ENCODE results near the gene TMCO4. TPM values are rescaled to one million over a fixed set of nuclear protein-coding genes. Genes with fewer than 3 reads are reported as not detected.

Gene TMCO4
- total RNA-seq, 1 experiment from 2014 or later: 7.2 TPM

DNA sequence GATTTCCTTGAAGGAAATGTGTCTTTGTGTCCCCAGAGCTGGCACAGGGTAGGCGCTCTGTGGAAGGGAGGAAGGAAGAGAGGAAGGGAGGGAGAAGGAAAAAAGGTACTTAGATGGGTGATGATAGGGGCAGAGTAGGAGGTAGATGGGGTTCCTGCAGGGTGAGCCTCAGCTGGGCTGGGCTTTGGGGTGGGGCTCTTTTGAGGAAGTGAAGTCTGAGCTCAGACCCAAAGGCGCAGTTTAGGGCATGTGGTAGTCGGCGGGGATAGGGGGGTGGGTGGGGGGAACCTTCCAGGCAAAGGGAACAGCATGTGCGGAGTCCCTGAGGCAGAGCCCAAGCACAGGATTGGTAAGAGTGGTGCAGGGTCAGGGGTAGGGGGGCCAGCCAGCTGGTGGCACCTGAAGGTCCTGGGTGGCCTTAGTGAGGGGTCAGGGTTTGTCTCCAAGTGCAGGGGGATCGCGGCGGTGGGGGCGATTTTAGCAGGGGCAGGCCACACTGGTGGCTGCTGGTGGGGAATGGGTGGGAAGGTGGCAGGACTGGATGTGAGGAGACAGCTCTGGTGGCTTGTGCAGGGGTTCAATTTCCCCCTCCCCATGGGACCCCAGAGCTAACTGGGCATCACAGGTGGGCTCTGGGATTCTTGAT is 143.5 kb downstream of the TMCO4 start (continued):
- TF ChIP-seq EMX1 (CRISPR knock-in tag; IDR thresholded peaks at IDR 0.05): no peak
- TF ChIP-seq, protein P1, sequence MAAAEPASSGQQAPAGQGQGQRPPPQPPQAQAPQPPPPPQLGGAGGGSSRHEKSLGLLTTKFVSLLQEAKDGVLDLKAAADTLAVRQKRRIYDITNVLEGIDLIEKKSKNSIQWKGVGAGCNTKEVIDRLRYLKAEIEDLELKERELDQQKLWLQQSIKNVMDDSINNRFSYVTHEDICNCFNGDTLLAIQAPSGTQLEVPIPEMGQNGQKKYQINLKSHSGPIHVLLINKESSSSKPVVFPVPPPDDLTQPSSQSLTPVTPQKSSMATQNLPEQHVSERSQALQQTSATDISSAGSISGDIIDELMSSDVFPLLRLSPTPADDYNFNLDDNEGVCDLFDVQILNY (CRISPR knock-in tag; IDR thresholded peaks at IDR 0.05): no peak
- TF ChIP-seq, protein P2, sequence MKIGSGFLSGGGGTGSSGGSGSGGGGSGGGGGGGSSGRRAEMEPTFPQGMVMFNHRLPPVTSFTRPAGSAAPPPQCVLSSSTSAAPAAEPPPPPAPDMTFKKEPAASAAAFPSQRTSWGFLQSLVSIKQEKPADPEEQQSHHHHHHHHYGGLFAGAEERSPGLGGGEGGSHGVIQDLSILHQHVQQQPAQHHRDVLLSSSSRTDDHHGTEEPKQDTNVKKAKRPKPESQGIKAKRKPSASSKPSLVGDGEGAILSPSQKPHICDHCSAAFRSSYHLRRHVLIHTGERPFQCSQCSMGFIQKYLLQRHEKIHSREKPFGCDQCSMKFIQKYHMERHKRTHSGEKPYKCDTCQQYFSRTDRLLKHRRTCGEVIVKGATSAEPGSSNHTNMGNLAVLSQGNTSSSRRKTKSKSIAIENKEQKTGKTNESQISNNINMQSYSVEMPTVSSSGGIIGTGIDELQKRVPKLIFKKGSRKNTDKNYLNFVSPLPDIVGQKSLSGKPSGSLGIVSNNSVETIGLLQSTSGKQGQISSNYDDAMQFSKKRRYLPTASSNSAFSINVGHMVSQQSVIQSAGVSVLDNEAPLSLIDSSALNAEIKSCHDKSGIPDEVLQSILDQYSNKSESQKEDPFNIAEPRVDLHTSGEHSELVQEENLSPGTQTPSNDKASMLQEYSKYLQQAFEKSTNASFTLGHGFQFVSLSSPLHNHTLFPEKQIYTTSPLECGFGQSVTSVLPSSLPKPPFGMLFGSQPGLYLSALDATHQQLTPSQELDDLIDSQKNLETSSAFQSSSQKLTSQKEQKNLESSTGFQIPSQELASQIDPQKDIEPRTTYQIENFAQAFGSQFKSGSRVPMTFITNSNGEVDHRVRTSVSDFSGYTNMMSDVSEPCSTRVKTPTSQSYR (CRISPR knock-in tag; IDR thresholded peaks at IDR 0.05): no peak
- TF ChIP-seq, protein P3, sequence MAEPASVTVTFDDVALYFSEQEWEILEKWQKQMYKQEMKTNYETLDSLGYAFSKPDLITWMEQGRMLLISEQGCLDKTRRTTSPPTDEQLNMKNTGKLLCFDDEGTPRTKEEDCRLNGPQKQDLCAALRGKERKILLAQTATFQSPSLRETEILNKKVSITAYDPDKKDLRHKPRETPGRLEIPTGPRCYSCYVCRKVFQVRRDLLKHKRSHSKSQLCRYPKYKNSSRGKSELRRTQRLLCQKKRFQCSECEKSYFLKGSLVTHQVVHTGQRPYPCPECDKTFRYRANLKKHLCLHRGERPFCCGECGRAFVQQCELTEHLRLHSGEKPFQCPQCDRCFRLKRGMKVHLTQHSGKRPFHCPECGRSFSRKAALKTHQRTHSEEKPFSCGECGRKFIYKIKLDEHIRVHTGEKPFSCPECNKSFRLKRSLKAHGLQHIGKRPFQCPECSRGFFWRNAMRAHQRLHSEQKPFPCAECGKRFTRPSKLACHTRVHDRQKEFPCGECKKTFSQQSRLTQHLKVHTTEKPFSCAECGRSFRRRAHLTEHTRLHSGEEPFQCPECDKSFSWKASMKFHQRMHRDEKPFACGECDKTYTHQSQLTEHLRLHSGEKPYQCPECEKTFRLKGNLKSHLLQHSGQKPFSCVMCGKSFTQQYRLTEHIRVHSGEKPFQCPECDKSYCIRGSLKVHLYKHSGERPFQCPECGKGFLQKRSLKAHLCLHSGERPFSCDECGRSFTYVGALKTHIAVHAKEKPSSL (CRISPR knock-in tag; conservative IDR thresholded peaks at IDR 0.05): no peak

DNA sequence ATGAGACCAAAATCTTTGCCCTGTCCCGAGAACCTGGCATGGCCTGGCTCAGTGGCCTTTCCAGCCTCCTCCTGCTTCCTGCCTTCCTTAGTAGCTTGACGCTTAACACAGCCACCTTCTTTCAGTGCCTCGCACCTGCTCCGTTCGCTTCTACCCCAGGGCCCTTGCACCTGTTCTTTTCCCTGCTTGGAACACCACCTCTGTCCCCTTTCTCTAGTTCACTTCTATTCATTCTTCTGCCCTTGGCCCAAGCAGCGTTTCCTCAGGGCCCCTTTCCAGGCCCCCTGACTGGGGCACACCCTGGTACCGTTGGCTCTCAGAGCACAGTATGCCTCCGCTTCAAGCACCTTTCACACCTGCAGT is 144.0 kb downstream of the TMCO4 start:
- Mint-ChIP-seq H3K27ac (no peak overlapping the region), H3K4me1 (peaks cover 21% of the 10 kb centered on the region), H3K4me3 (no peak overlapping the region), H3K27me3 (ENCODE audit: low read depth) (peaks cover 2% of the 10 kb centered on the region), H3K36me3 (no peaks in the 10 kb centered on the region), H3K9me3 (no peaks in the 10 kb centered on the region)
- no peak for ATAC-seq
- ChIA-PET POLR2A (no interaction called here), CTCF (interaction anchor here (0.6 kb wide), 1 partner anchor 24 kb away, joined by 3 read pairs; no protein-coding TSS in a partner anchor)
- DNase-seq (ENCODE audit: low spot score): no peak
- TF ChIP-seq JUN (CRISPR knock-in tag; IDR thresholded peaks at IDR 0.05) (no peak), GRHL2 (CRISPR knock-in tag; IDR thresholded peaks at IDR 0.05; ENCODE audit: insufficient replicate concordance, severe bottlenecking) (no peak), ZNF423 (CRISPR knock-in tag; IDR thresholded peaks at IDR 0.05) (no peak)
- TF ChIP-seq, protein P4, sequence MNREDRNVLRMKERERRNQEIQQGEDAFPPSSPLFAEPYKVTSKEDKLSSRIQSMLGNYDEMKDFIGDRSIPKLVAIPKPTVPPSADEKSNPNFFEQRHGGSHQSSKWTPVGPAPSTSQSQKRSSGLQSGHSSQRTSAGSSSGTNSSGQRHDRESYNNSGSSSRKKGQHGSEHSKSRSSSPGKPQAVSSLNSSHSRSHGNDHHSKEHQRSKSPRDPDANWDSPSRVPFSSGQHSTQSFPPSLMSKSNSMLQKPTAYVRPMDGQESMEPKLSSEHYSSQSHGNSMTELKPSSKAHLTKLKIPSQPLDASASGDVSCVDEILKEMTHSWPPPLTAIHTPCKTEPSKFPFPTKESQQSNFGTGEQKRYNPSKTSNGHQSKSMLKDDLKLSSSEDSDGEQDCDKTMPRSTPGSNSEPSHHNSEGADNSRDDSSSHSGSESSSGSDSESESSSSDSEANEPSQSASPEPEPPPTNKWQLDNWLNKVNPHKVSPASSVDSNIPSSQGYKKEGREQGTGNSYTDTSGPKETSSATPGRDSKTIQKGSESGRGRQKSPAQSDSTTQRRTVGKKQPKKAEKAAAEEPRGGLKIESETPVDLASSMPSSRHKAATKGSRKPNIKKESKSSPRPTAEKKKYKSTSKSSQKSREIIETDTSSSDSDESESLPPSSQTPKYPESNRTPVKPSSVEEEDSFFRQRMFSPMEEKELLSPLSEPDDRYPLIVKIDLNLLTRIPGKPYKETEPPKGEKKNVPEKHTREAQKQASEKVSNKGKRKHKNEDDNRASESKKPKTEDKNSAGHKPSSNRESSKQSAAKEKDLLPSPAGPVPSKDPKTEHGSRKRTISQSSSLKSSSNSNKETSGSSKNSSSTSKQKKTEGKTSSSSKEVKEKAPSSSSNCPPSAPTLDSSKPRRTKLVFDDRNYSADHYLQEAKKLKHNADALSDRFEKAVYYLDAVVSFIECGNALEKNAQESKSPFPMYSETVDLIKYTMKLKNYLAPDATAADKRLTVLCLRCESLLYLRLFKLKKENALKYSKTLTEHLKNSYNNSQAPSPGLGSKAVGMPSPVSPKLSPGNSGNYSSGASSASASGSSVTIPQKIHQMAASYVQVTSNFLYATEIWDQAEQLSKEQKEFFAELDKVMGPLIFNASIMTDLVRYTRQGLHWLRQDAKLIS (CRISPR knock-in tag; IDR thresholded peaks at IDR 0.05; ENCODE audit: borderline replicate concordance): no peak
- TF ChIP-seq, protein P5, sequence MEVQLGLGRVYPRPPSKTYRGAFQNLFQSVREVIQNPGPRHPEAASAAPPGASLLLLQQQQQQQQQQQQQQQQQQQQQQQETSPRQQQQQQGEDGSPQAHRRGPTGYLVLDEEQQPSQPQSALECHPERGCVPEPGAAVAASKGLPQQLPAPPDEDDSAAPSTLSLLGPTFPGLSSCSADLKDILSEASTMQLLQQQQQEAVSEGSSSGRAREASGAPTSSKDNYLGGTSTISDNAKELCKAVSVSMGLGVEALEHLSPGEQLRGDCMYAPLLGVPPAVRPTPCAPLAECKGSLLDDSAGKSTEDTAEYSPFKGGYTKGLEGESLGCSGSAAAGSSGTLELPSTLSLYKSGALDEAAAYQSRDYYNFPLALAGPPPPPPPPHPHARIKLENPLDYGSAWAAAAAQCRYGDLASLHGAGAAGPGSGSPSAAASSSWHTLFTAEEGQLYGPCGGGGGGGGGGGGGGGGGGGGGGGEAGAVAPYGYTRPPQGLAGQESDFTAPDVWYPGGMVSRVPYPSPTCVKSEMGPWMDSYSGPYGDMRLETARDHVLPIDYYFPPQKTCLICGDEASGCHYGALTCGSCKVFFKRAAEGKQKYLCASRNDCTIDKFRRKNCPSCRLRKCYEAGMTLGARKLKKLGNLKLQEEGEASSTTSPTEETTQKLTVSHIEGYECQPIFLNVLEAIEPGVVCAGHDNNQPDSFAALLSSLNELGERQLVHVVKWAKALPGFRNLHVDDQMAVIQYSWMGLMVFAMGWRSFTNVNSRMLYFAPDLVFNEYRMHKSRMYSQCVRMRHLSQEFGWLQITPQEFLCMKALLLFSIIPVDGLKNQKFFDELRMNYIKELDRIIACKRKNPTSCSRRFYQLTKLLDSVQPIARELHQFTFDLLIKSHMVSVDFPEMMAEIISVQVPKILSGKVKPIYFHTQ (CRISPR knock-in tag; IDR thresholded peaks at IDR 0.05): no peak
- TF ChIP-seq, protein P6, sequence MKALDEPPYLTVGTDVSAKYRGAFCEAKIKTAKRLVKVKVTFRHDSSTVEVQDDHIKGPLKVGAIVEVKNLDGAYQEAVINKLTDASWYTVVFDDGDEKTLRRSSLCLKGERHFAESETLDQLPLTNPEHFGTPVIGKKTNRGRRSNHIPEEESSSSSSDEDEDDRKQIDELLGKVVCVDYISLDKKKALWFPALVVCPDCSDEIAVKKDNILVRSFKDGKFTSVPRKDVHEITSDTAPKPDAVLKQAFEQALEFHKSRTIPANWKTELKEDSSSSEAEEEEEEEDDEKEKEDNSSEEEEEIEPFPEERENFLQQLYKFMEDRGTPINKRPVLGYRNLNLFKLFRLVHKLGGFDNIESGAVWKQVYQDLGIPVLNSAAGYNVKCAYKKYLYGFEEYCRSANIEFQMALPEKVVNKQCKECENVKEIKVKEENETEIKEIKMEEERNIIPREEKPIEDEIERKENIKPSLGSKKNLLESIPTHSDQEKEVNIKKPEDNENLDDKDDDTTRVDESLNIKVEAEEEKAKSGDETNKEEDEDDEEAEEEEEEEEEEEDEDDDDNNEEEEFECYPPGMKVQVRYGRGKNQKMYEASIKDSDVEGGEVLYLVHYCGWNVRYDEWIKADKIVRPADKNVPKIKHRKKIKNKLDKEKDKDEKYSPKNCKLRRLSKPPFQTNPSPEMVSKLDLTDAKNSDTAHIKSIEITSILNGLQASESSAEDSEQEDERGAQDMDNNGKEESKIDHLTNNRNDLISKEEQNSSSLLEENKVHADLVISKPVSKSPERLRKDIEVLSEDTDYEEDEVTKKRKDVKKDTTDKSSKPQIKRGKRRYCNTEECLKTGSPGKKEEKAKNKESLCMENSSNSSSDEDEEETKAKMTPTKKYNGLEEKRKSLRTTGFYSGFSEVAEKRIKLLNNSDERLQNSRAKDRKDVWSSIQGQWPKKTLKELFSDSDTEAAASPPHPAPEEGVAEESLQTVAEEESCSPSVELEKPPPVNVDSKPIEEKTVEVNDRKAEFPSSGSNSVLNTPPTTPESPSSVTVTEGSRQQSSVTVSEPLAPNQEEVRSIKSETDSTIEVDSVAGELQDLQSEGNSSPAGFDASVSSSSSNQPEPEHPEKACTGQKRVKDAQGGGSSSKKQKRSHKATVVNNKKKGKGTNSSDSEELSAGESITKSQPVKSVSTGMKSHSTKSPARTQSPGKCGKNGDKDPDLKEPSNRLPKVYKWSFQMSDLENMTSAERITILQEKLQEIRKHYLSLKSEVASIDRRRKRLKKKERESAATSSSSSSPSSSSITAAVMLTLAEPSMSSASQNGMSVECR (CRISPR knock-in tag; IDR thresholded peaks at IDR 0.05; ENCODE audit: borderline replicate concordance): no peak
